Ishikawa (cell line): ENCODE measurements around the gene INTS14.

Experiments used
- CEBPB ChIP-seq: IDR thresholded peaks from 2 replicates; pipeline ENCODE4 v1.6.1; 2012
- CREB1 ChIP-seq: IDR thresholded peaks from 2 replicates; pipeline ENCODE4 v1.6.1; 2012; ENCODE audit warnings: low read depth
- EGR1 ChIP-seq: IDR thresholded peaks from 2 replicates; pipeline ENCODE4 v1.6.1; 2012
- EP300 ChIP-seq: IDR thresholded peaks from 2 replicates; pipeline ENCODE4 v1.6.1; 2012; ENCODE audit warnings: borderline replicate concordance
- FOXM1 ChIP-seq: IDR thresholded peaks from 2 replicates; pipeline ENCODE4 v1.6.1; 2012; ENCODE audit warnings: low read depth, borderline replicate concordance
- MAX ChIP-seq: IDR thresholded peaks from 2 replicates; pipeline ENCODE4 v1.6.1; 2012
- NFIC ChIP-seq: IDR thresholded peaks from 2 replicates; pipeline ENCODE4 v1.6.1; 2012
- RAD21 ChIP-seq: IDR thresholded peaks from 2 replicates; pipeline ENCODE4 v1.6.1; 2012; ENCODE audit warnings: low read depth
- TAF1 ChIP-seq: IDR thresholded peaks from 2 replicates; pipeline ENCODE4 v1.6.1; 2012; ENCODE audit warnings: low read depth, mild to moderate bottlenecking
- TCF12 ChIP-seq: IDR thresholded peaks from 2 replicates; pipeline ENCODE4 v1.6.1; 2012; ENCODE audit warnings: low read depth
- TEAD4 ChIP-seq: IDR thresholded peaks from 2 replicates; pipeline ENCODE4 v1.6.1; 2012
- YY1 ChIP-seq: IDR thresholded peaks from 2 replicates; pipeline ENCODE4 v1.6.1; 2012; ENCODE audit warnings: low read depth
- ZBTB7A ChIP-seq: IDR thresholded peaks from 2 replicates; pipeline ENCODE4 v1.6.1; 2012; ENCODE audit warnings: low read depth
- TF ChIP-seq, protein P1 (sequence below): IDR thresholded peaks from 2 replicates; pipeline ENCODE4 v1.6.1; 2012
- TF ChIP-seq, protein P2 (sequence below): IDR thresholded peaks from 2 replicates; pipeline ENCODE4 v1.6.1; 2012; ENCODE audit warnings: low read depth, mild to moderate bottlenecking

The INTS14 gene

GRCh38 chr15:65610871-65611718 lies at the start of gene INTS14:
Gene INTS14 (minus strand): TSS chr15:65611131. CDS start chr15:65607380, 3,751 bp downstream.
- TF ChIP-seq TEAD4 (no peak), TAF1 (peak; percentile 93), YY1 (peak; percentile 83), RAD21 (peak; percentile 44; the same call in 1 of the 2 replicates), ZBTB7A (peak; percentile 55; the same call in 1 of the 2 replicates), CREB1 (0 out of 2 replicates have a peak, but pooled peaks have one; percentile 12), NFIC (peak; percentile 44), CEBPB (peak; percentile 6; the same call in 1 of the 2 replicates), FOXM1 (no peak), MAX (peak; percentile 86), EP300 (peak; percentile 41; the same call in 1 of the 2 replicates), EGR1 (no peak), TCF12 (peak; percentile 75; the same call in 1 of the 2 replicates)
- TF ChIP-seq, protein P1, sequence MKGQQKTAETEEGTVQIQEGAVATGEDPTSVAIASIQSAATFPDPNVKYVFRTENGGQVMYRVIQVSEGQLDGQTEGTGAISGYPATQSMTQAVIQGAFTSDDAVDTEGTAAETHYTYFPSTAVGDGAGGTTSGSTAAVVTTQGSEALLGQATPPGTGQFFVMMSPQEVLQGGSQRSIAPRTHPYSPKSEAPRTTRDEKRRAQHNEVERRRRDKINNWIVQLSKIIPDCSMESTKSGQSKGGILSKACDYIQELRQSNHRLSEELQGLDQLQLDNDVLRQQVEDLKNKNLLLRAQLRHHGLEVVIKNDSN: peak; percentile 51
- TF ChIP-seq, protein P2, sequence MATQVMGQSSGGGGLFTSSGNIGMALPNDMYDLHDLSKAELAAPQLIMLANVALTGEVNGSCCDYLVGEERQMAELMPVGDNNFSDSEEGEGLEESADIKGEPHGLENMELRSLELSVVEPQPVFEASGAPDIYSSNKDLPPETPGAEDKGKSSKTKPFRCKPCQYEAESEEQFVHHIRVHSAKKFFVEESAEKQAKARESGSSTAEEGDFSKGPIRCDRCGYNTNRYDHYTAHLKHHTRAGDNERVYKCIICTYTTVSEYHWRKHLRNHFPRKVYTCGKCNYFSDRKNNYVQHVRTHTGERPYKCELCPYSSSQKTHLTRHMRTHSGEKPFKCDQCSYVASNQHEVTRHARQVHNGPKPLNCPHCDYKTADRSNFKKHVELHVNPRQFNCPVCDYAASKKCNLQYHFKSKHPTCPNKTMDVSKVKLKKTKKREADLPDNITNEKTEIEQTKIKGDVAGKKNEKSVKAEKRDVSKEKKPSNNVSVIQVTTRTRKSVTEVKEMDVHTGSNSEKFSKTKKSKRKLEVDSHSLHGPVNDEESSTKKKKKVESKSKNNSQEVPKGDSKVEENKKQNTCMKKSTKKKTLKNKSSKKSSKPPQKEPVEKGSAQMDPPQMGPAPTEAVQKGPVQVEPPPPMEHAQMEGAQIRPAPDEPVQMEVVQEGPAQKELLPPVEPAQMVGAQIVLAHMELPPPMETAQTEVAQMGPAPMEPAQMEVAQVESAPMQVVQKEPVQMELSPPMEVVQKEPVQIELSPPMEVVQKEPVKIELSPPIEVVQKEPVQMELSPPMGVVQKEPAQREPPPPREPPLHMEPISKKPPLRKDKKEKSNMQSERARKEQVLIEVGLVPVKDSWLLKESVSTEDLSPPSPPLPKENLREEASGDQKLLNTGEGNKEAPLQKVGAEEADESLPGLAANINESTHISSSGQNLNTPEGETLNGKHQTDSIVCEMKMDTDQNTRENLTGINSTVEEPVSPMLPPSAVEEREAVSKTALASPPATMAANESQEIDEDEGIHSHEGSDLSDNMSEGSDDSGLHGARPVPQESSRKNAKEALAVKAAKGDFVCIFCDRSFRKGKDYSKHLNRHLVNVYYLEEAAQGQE: peak; percentile 26; the same call in 1 of the 2 replicates

- no peak for TF ChIP-seq EP300
- TF ChIP-seq NFIC: no peak
- TF ChIP-seq, protein P1: no peak
- no peak for TF ChIP-seq TCF12
- TF ChIP-seq MAX: no peak
Measured at GRCh38 chr15:65659502-65660052, 48.6 kb upstream of the INTS14 start.

GRCh38 chr15:65655457-65655856 lies 44.5 kb upstream of the INTS14 start:
- TF ChIP-seq FOXM1: no peak
- no peak for TF ChIP-seq ZBTB7A
- no peak for TF ChIP-seq TAF1
- no peak for TF ChIP-seq MAX
- TF ChIP-seq, protein P1: no peak
- no peak for TF ChIP-seq EGR1
- TF ChIP-seq, protein P2: no peak
- no peak for TF ChIP-seq YY1
- TF ChIP-seq CEBPB: no peak
- no peak for TF ChIP-seq NFIC
- TF ChIP-seq TCF12: no peak

DNA sequence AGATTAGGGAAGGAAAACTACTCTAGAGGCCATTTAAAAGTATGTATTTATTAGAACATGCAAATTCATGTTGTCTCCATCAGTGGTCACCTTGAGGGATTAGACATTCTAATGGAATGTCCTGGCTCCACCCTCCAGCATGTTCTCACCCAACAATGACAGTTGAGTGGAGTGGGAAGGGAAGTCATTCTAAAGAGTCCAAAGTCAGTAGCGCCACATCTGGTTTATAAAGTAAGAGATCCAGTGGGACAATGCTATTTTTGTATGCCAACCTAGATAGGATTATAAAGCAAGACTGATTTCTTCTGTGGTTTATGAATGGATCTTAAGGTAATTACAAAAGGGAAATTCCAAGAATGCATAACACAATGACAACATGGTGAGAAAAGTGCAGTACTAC lies 44.1 kb upstream of the INTS14 start:
- TF ChIP-seq, protein P1: no peak
- TF ChIP-seq CEBPB: no peak
- TF ChIP-seq ZBTB7A: no peak
- TF ChIP-seq RAD21: no peak
- TF ChIP-seq, protein P2: no peak
- TF ChIP-seq TAF1: no peak
- TF ChIP-seq TCF12: no peak
- TF ChIP-seq EP300: no peak
- TF ChIP-seq YY1: no peak
- no peak for TF ChIP-seq TEAD4
- TF ChIP-seq MAX: no peak
- TF ChIP-seq NFIC: no peak
